ENCODE measurements around the gene TNNI2.

- TF ChIP-seq POLR2A (IDR thresholded peaks at IDR 0.05) (peak in 1 of 2 donors; percentile 13), CTCF (IDR thresholded peaks at IDR 0.05) (no peak)
These were observed 5.7 kb downstream of the TNNI2 start for GRCh38 chr11:1844221-1845094.

Data from heart left ventricle (tissue), 13 donors.